T-helper 2 cell treated with Interferon-gamma antibody and Interleukin-4, amounts not matched to agents 100 ng/mL and 5 ng/mL, for 36 hours (primary cell): ENCODE measurements around the gene PITX2. TPM values are rescaled to one million over a fixed set of nuclear protein-coding genes. Genes with fewer than 3 reads are reported as not detected.

ENCODE experiments used
- intact Hi-C: fragments of 100-400 bp; cut with micrococcal nuclease; formaldehyde crosslinking; loops from one replicate; pipeline ENCODE4 v1.15.1; 2023
- total RNA-seq: library from RNA; stranded (reverse); gene quantifications from 2 replicates; pipeline ENCODE4 v1.2.3, GENCODE V29; 2022

PITX2 gene
- total RNA-seq, 1 donor from 2014 or later: 0.11 TPM

- intact Hi-C loops: loop anchor here (5.0 kb wide), 1 partner anchor 1892 kb away; the partner anchor contains the start of gene NEUROG2
Observed at GRCh38 chr4:110624904-110625494, 2.1 kb upstream of the PITX2 start.

- intact Hi-C loops: loop anchor here (5.0 kb wide), 1 partner anchor 1893 kb away; the partner anchor contains the start of gene NEUROG2
Observed at GRCh38 chr4:110624398-110624780, 1.5 kb upstream of the PITX2 start.

GRCh38 chr4:110623718-110624397, 981 bp upstream of the PITX2 start:
- intact Hi-C loops: loop anchor here (5.0 kb wide), 1 partner anchor 1893 kb away; the partner anchor contains the start of gene NEUROG2

GRCh38 chr4:110621839-110622751, 782 bp downstream of the PITX2 start:
- intact Hi-C loops: loop anchor here (5.0 kb wide), 1 partner anchor 1895 kb away; the partner anchor contains the start of gene NEUROG2

- intact Hi-C loops: loop anchor here (5.0 kb wide), 1 partner anchor 1896 kb away; the partner anchor contains the start of gene NEUROG2
Observed at GRCh38 chr4:110621328-110621812, 1.5 kb downstream of the PITX2 start.

- intact Hi-C loops: loop anchor here (1.0 to 5.0 kb wide), 2 partner anchors 9 to 1896 kb away; partner anchors contain the start of gene NEUROG2
Observed at GRCh38 chr4:110620691-110621327, 2.1 kb downstream of the PITX2 start.

GRCh38 chr4:110620322-110620690, 2.6 kb downstream of the PITX2 start:
- intact Hi-C loops: loop anchor here (1.0 to 5.0 kb wide), 2 partner anchors 10 to 1897 kb away; partner anchors contain the start of gene NEUROG2

- intact Hi-C loops: loop anchor here (1.0 to 5.0 kb wide), 2 partner anchors 11 to 1898 kb away; partner anchors contain the start of gene NEUROG2
Observed at GRCh38 chr4:110619463-110620247, 3.2 kb downstream of the PITX2 start.

- intact Hi-C loops: no loop called here
Observed at GRCh38 chr4:110618581-110619462, 4.1 kb downstream of the PITX2 start.

GRCh38 chr4:110617646-110618580, 5.0 kb downstream of the PITX2 start:
- intact Hi-C loops: no loop called here

GRCh38 chr4:110617075-110617640, 5.7 kb downstream of the PITX2 start:
- intact Hi-C loops: no loop called here

- intact Hi-C loops: no loop called here
Observed at GRCh38 chr4:110616238-110617074, 6.4 kb downstream of the PITX2 start.

- intact Hi-C loops: no loop called here
Observed at GRCh38 chr4:110615353-110616237, 7.3 kb downstream of the PITX2 start.

- intact Hi-C loops: no loop called here
Observed at GRCh38 chr4:110614976-110615352, 7.9 kb downstream of the PITX2 start.

GRCh38 chr4:110614173-110614963, 8.5 kb downstream of the PITX2 start:
- intact Hi-C loops: no loop called here
